K562 (cell line): ENCODE measurements around the gene ZDHHC8. TPM values are rescaled to one million over a fixed set of nuclear protein-coding genes. Genes with fewer than 3 reads are reported as not detected.

Source experiments
- CHAMP1 ChIP-seq: fragments of 450-650 bp; IDR thresholded peaks from 2 replicates; pipeline ENCODE4 v1.6.1; 2016; ENCODE audit warnings: mild to moderate bottlenecking
- CHCHD3 ChIP-seq: fragments of 250-450 bp; sonication (Bioruptor Pico); IDR thresholded peaks from 2 replicates; pipeline ENCODE4 v2.1.2; 2022; ENCODE audit warnings: mild to moderate bottlenecking
- DEAF1 ChIP-seq: fragments of 450-650 bp; formaldehyde crosslinking; IDR thresholded peaks from 2 replicates; pipeline ENCODE4 v1.4.0; 2020; ENCODE audit warnings: mild to moderate bottlenecking, moderate library complexity
- ERF ChIP-seq: fragments of 450-650 bp; formaldehyde crosslinking; IDR thresholded peaks from 2 replicates; pipeline ENCODE4 v1.4.0; 2020; ENCODE audit warnings: mild to moderate bottlenecking, mixed read lengths
- KDM2B ChIP-seq: fragments of 250-450 bp; sonication (Bioruptor Pico); IDR thresholded peaks from 2 replicates; pipeline ENCODE4 v1.8.0; 2021; ENCODE audit warnings: mild to moderate bottlenecking, moderate library complexity
- KLF1 ChIP-seq: fragments of 450-650 bp; IDR thresholded peaks from 2 replicates; pipeline ENCODE4 v1.6.1; 2016; ENCODE audit warnings: missing genetic modification characterization, missing compliant biosample characterization
- LARP7 ChIP-seq: fragments of 450-650 bp; IDR thresholded peaks from 2 replicates; pipeline ENCODE4 v1.6.1; 2016
- MBD1 ChIP-seq: fragments of 250-450 bp; sonication (Bioruptor Pico); IDR thresholded peaks from 2 replicates; pipeline ENCODE4 v1.8.0; 2022; ENCODE audit warnings: inconsistent platforms
- MXI1 ChIP-seq: IDR thresholded peaks from 2 replicates; pipeline ENCODE4 v1.6.1; 2011; ENCODE audit warnings: low read depth, mild to moderate bottlenecking, improper control_type of control experiment, low read length
- NONO ChIP-seq, 2 experiments: fragments of 200-400 bp in 1 of 2; fragments of 450-650 bp in 1 of 2; formaldehyde crosslinking in 1 of 2; IDR thresholded peaks; 2 replicates each; pipeline ENCODE4 v1.6.1; 2017; ENCODE audit warnings: low read depth in 2 of 2, mild to moderate bottlenecking in 2 of 2, moderate library complexity in 2 of 2, low read length in 1 of 2
- PHF21A ChIP-seq: fragments of 450-650 bp; IDR thresholded peaks from 2 replicates; pipeline ENCODE4 v1.6.1; 2017; ENCODE audit warnings: low read depth, borderline replicate concordance
- POLR2B ChIP-seq: fragments of 450-650 bp; IDR thresholded peaks from 2 replicates; pipeline ENCODE4 v1.6.1; 2018; ENCODE audit warnings: low read depth; ENCODE audit not compliant: partially characterized antibody
- RNF2 ChIP-seq: sonication (generic); IDR thresholded peaks from 2 replicates; pipeline ENCODE4 v1.6.1; 2016
- SIRT6 ChIP-seq: IDR thresholded peaks from one replicate; pipeline ENCODE4 v1.6.1; 2012; ENCODE audit warnings: low read depth, mild to moderate bottlenecking, control low read depth, inconsistent platforms, low read length, moderate library complexity
- SMC3 ChIP-seq: conservative IDR thresholded peaks from 2 replicates; pipeline ENCODE4 v1.6.1; 2011; ENCODE audit warnings: low read depth, low read length, improper control_type of control experiment; ENCODE audit not compliant: insufficient read depth
- TBL1XR1 ChIP-seq, 2 experiments: IDR thresholded peaks; 2 replicates each; pipeline ENCODE4 v1.6.1; 2012; ENCODE audit warnings: improper control_type of control experiment in 2 of 2, low read length in 2 of 2, mild to moderate bottlenecking in 1 of 2
- ZNF121 ChIP-seq: sonication (generic); formaldehyde crosslinking; conservative IDR thresholded peaks from 2 replicates; pipeline ENCODE4 v1.8.0; 2022; ENCODE audit warnings: missing genetic modification reagents
- ZNF518B ChIP-seq: fragments of 250-450 bp; sonication (Bioruptor Pico); IDR thresholded peaks from 2 replicates; pipeline ENCODE4 v1.5.0; 2021; ENCODE audit warnings: mild to moderate bottlenecking, moderate library complexity
- ZNF644 ChIP-seq: fragments of 200-800 bp; sonication (Bioruptor generic); IDR thresholded peaks from 2 replicates; pipeline ENCODE4 v1.6.1; 2016; ENCODE audit warnings: low read depth, missing genetic modification characterization, missing compliant biosample characterization
- polyA plus RNA-seq, 8 experiments: library from polyadenylated mRNA; depleted of rRNA in 4 of 8; stranded (reverse) in 5 of 8; unstranded in 3 of 8; fragments of >200 nt; fragmentation: Nextera tagmentation in 2 of 8; fragmentation: Illumina TruSeq in 1 of 8; extraction: Ambion mirVana in 2 of 8; extraction: Trizol in 1 of 8; gene quantifications; 2 replicates each; pipeline versions ENCODE4 v1.2.1 to v1.2.3, GENCODE V29; 2011 to 2014; ENCODE audit warnings: inconsistent platforms in 1 of 8, missing spikeins in 1 of 8
- total RNA-seq, 7 experiments: library from RNA; depleted of rRNA in 6 of 7; stranded (reverse); fragments of >200 nt in 6 of 7; fragmentation: Illumina TruSeq in 2 of 7; extraction: Trizol in 2 of 7; gene quantifications; 2 replicates each; pipeline versions ENCODE4 v1.2.1 to v1.2.3, GENCODE V29; 2011 to 2021; ENCODE audit warnings: low replicate concordance in 1 of 7

ZDHHC8 gene
- total and polyA plus RNA-seq, 9 of the 15 experiments (the other 6 are each of a cell fraction or from before 2014, with no cell fraction given) = 0.04 to 109 (median 16.4) TPM

- TF ChIP-seq LARP7 (peak; percentile 44; the same call in 1 of the 2 replicates), MBD1 (CRISPR knock-in tag) (no peak), DEAF1 (CRISPR knock-in tag) (no peak), CHCHD3 (no peak), MXI1 (peak; percentile 52), RNF2 (no peak), ZNF518B (CRISPR knock-in tag) (no peak), NONO (IDR thresholded peaks at IDR 0.05; ENCODE audit: low read depth in 2 of 2, low read length in 1 of 2) (no peak), SIRT6 (no peak), SMC3 (peak; percentile 18; the same call in 1 of the 2 replicates), CHAMP1 (no peak), ERF (CRISPR knock-in tag) (peak; percentile 86), ZNF644 (tag) (no peak), POLR2B (peak; percentile 28), KDM2B (CRISPR knock-in tag) (peak; percentile 38; the same call in 1 of the 2 replicates), TBL1XR1 (IDR thresholded peaks at IDR 0.05; ENCODE audit: low read length in 2 of 2) (peak; percentile 22 to 45; a peak in 1 of 4 replicates), PHF21A (no peak), ZNF121 (CRISPR knock-in tag) (no peak), KLF1 (tag) (0 out of 2 replicates have a peak, but pooled peaks have one; percentile 44)
Observed at GRCh38 chr22:20117633-20118299, 13.8 kb upstream of the ZDHHC8 start (continued).
